ENCODE data around the gene PTPRN2.
A peak's percentile ranks its signal among the peaks of the same experiment; 100 is the strongest.

The PTPRN2 gene

GRCh38 chr7:157522189-157522588 lies 1065.4 kb downstream of the PTPRN2 start:
- DNase-seq = no peak

GRCh38 chr7:157521752-157522151 lies 1065.9 kb downstream of the PTPRN2 start:
- no peak for DNase-seq

- DNase-seq = no peak
These were observed 1066.4 kb downstream of the PTPRN2 start for GRCh38 chr7:157521061-157521731.

GRCh38 chr7:157520249-157520648 lies 1067.4 kb downstream of the PTPRN2 start:
- DNase-seq = no peak

GRCh38 chr7:157519798-157520244 lies 1067.8 kb downstream of the PTPRN2 start:
- no peak for DNase-seq

- no peak for DNase-seq
These were observed 1068.4 kb downstream of the PTPRN2 start for GRCh38 chr7:157519246-157519645.

GRCh38 chr7:157518514-157519175 lies 1069.0 kb downstream of the PTPRN2 start:
- no peak for DNase-seq

- DNase-seq = no peak
These were observed 1069.7 kb downstream of the PTPRN2 start for GRCh38 chr7:157517782-157518513.

GRCh38 chr7:157516911-157517781 lies 1070.5 kb downstream of the PTPRN2 start:
- DNase-seq = no peak

GRCh38 chr7:157516311-157516710 lies 1071.3 kb downstream of the PTPRN2 start:
- no peak for DNase-seq

GRCh38 chr7:157515342-157516041 lies 1072.1 kb downstream of the PTPRN2 start:
- DNase-seq = no peak

- DNase-seq = no peak
These were observed 1072.9 kb downstream of the PTPRN2 start for GRCh38 chr7:157514746-157515145.

GRCh38 chr7:157514306-157514705 lies 1073.3 kb downstream of the PTPRN2 start:
- no peak for DNase-seq

GRCh38 chr7:157513682-157514081 lies 1073.9 kb downstream of the PTPRN2 start:
- DNase-seq = no peak

GRCh38 chr7:157513162-157513621 lies 1074.4 kb downstream of the PTPRN2 start:
- DNase-seq = no peak

GRCh38 chr7:157509226-157509625 lies 1078.4 kb downstream of the PTPRN2 start:
- no peak for DNase-seq

- no peak for DNase-seq
These were observed 1079.1 kb downstream of the PTPRN2 start for GRCh38 chr7:157508477-157508881.

GRCh38 chr7:157507987-157508386 lies 1079.6 kb downstream of the PTPRN2 start:
- DNase-seq = no peak

GRCh38 chr7:157506268-157506667 lies 1081.4 kb downstream of the PTPRN2 start:
- no peak for DNase-seq

- no peak for DNase-seq
These were observed 1082.0 kb downstream of the PTPRN2 start for GRCh38 chr7:157505646-157506045.

- DNase-seq = no peak
These were observed 1084.4 kb downstream of the PTPRN2 start for GRCh38 chr7:157503229-157503628.

- DNase-seq = peak; percentile 56
These were observed 1084.9 kb downstream of the PTPRN2 start for GRCh38 chr7:157502701-157503111.

All from stimulated activated CD4-positive, alpha-beta T cell treated with anti-CD3 and anti-CD28 coated beads, Interleukin-4, amount 100 ng/mL, for 1 hour (primary cell).